Measurements from ENCODE around the gene CDK5RAP1.

Gene CDK5RAP1

DNA sequence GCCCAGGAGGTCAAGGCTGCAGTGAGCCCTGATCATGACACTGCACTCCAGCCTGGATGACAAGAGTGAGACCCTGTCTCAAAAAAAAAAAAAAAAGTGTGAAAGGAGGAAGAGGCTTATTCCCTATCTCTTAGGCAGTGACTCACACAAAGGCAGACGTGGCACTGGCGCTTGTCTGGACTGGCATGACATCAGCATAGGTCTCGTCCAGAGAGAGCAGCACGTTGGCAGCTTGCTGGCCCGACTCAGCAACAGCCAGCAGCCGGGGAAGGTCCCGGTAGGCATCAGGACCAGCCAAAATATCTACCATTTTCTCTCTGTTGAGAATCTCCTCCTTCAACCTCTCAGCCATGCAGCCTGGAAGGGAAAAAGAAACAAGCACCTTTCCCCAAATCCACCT, 14.1 kb downstream of the CDK5RAP1 start:
- H2BK120ac ChIP-seq (ENCODE audit: low read depth, low read length), result no peak overlapping the region
- WGBS (ENCODE audit: extremely low coverage, insufficient coverage, low lambda C conversion rate), result no CpG with 5 or more reads among the region's 7 CpGs
- H3K4me2 ChIP-seq (ENCODE audit: low read length), result no peak overlapping the region
- H3K56ac ChIP-seq (ENCODE audit: low read length), result no peak overlapping the region
- peaks cover 7% of the 10 kb centered on the region for H3K36me3 ChIP-seq (ENCODE audit: control insufficient read depth, insufficient read depth, low read length)
- no peak for DNase-seq
- H4K8ac ChIP-seq (ENCODE audit: low read depth, low read length), result no peak overlapping the region
- no peak overlapping the region for H3K4ac ChIP-seq (ENCODE audit: low read depth, low read length)
- H2BK15ac ChIP-seq (replicated peaks; ENCODE audit: low read depth), result no peak overlapping the region
- H3K27me3 ChIP-seq (ENCODE audit: insufficient read depth, low read length, poor library complexity), result no peaks in the 10 kb centered on the region
- H3K79me2 ChIP-seq (ENCODE audit: control insufficient read depth, insufficient read depth, low read length), result no peaks in the 10 kb centered on the region
- no peak overlapping the region for H2AK5ac ChIP-seq (ENCODE audit: low read length)
- H2BK5ac ChIP-seq (ENCODE audit: low read length), result no peak overlapping the region
- no peaks in the 10 kb centered on the region for H3K4me1 ChIP-seq (ENCODE audit: control insufficient read depth, low read depth, low read length)
- no peak overlapping the region for H3K9ac ChIP-seq (ENCODE audit: low read length)
- H3K4me3 ChIP-seq (ENCODE audit: low read length), result no peak overlapping the region
- H3K79me1 ChIP-seq (ENCODE audit: low read length), result no peaks in the 10 kb centered on the region
- H3K23ac ChIP-seq (ENCODE audit: low read length), result no peak overlapping the region
- H3K18ac ChIP-seq (ENCODE audit: low read length), result no peak overlapping the region
- H3K27ac ChIP-seq (ENCODE audit: low read depth, low read length), result no peak overlapping the region
- no peak overlapping the region for H4K5ac ChIP-seq (ENCODE audit: low read length)

DNA sequence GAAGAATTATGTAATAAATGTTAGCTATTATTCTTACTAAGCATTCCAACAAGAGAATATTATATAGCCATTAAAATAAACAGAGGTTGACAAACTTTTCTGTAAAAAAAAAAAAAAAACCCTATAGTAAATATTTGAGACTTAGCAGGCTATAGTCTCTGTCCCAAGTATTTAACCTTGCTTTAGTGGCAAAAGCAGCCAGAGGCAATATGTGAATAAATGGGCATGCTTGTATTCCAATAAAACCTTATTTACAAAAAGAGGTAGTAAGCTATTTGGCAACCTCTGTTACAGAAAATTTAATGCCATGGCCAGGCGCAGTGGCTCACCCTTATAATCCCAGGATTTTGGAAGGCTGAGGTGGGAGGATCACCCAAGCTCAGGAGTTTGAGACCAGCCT, 14.6 kb downstream of the CDK5RAP1 start:
- Histone ChIP-seq H3K4me1 (ENCODE audit: control insufficient read depth, low read depth, low read length) (no peaks in the 10 kb centered on the region), H3K27ac (ENCODE audit: low read depth, low read length) (no peak overlapping the region), H3K4me3 (ENCODE audit: low read length) (no peak overlapping the region), H2AK5ac (ENCODE audit: low read length) (no peak overlapping the region), H3K18ac (ENCODE audit: low read length) (no peak overlapping the region), H3K4me2 (ENCODE audit: low read length) (no peak overlapping the region), H4K8ac (ENCODE audit: low read depth, low read length) (no peak overlapping the region), H3K23ac (ENCODE audit: low read length) (no peak overlapping the region), H3K79me2 (ENCODE audit: control insufficient read depth, insufficient read depth, low read length) (no peaks in the 10 kb centered on the region), H3K4ac (ENCODE audit: low read depth, low read length) (no peak overlapping the region), H3K79me1 (ENCODE audit: low read length) (no peaks in the 10 kb centered on the region), H3K9ac (ENCODE audit: low read length) (no peak overlapping the region), H2BK120ac (ENCODE audit: low read depth, low read length) (no peak overlapping the region), H4K5ac (ENCODE audit: low read length) (no peak overlapping the region), H2BK5ac (ENCODE audit: low read length) (no peak overlapping the region), H3K56ac (ENCODE audit: low read length) (no peak overlapping the region), H2BK15ac (replicated peaks; ENCODE audit: low read depth) (no peak overlapping the region), H3K27me3 (ENCODE audit: insufficient read depth, low read length, poor library complexity) (no peaks in the 10 kb centered on the region), H3K36me3 (ENCODE audit: control insufficient read depth, insufficient read depth, low read length) (peaks cover 7% of the 10 kb centered on the region)
- no peak for DNase-seq
- WGBS (ENCODE audit: extremely low coverage, insufficient coverage, low lambda C conversion rate), result no CpG with 5 or more reads among the region's 1 CpG

DNA sequence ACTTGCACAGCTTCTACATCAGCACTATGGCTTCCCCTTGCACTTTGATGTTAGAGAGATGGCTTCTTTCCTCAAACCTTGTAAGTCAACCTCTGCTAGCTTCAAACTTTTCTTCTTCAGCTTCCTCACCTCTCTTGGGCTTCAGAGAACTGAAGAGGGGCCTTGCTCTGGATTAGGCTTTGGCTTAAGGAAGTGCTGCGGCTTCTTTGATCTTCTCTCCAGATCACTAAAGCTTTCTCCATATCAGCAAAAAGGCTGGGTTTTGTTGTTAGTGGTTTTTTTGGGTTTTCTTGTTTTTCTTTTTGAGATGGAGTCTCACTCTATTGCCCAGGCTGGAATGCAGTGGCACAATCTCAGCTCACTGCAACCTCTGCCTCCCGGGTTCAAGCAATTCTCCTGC, 24.0 kb downstream of the CDK5RAP1 start:
- no peak for DNase-seq
- Histone ChIP-seq H3K36me3 (ENCODE audit: control insufficient read depth, insufficient read depth, low read length) (peaks cover 5% of the 10 kb centered on the region), H4K5ac (ENCODE audit: low read length) (no peak overlapping the region), H3K56ac (ENCODE audit: low read length) (no peak overlapping the region), H3K4me1 (ENCODE audit: control insufficient read depth, low read depth, low read length) (no peaks in the 10 kb centered on the region), H3K4me2 (ENCODE audit: low read length) (no peak overlapping the region), H4K8ac (ENCODE audit: low read depth, low read length) (no peak overlapping the region), H3K18ac (ENCODE audit: low read length) (no peak overlapping the region), H3K23ac (ENCODE audit: low read length) (no peak overlapping the region), H2BK5ac (ENCODE audit: low read length) (no peak overlapping the region), H2BK15ac (replicated peaks; ENCODE audit: low read depth) (no peak overlapping the region), H3K4me3 (ENCODE audit: low read length) (no peak overlapping the region), H3K27ac (ENCODE audit: low read depth, low read length) (no peak overlapping the region), H3K4ac (ENCODE audit: low read depth, low read length) (no peak overlapping the region), H3K79me2 (ENCODE audit: control insufficient read depth, insufficient read depth, low read length) (no peaks in the 10 kb centered on the region), H2AK5ac (ENCODE audit: low read length) (no peak overlapping the region), H2BK120ac (ENCODE audit: low read depth, low read length) (no peak overlapping the region), H3K9ac (ENCODE audit: low read length) (no peak overlapping the region), H3K79me1 (ENCODE audit: low read length) (no peaks in the 10 kb centered on the region), H3K27me3 (ENCODE audit: insufficient read depth, low read length, poor library complexity) (no peaks in the 10 kb centered on the region)
- no CpG with 5 or more reads among the region's 2 CpGs for WGBS (ENCODE audit: extremely low coverage, insufficient coverage, low lambda C conversion rate)

DNA sequence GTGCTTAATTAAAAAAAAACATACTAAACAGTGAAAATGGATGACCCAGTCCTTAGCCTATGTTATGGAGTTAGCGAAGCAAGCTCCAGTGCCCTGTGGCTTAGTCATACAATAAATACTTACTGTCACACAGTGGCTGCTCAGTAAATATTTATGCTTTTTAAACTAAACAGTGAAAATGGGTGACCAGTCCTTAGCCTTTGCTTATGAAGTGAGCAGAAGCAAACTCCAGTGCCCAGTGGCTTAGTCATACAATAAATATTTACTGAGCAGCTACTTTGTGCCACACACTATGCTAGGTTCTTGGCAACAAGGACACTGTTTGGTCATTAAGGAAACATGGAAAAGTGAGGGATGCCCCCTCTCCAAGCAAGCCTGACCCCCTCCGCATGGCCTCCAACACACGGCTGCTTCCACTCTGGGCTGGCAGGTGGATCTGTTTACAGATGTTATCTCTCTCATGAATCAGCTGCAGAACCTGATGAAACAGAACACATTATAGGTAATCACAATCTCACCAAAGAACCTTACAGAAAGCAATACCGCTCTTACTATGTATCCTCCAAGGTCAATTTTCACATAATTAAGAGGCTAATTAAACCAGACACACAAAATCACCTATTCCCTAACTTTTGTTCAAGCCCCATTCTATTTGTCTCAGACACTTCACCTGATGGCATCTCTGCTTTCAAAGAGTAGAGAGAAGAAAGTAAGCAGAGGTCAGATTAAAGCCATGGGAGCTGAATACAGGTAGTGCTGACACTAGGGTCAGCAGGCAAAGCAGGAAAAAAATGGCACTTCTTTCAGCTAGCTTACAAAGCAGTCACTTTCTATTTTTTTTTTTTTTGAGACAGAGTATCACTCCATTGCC, 27.3 kb downstream of the CDK5RAP1 start:
- no peak overlapping the region for H3K23ac ChIP-seq (ENCODE audit: low read length)
- no peak for DNase-seq
- no peak overlapping the region for H4K5ac ChIP-seq (ENCODE audit: low read length)
- no peak overlapping the region for H3K9ac ChIP-seq (ENCODE audit: low read length)
- no peaks in the 10 kb centered on the region for H3K27me3 ChIP-seq (ENCODE audit: insufficient read depth, low read length, poor library complexity)
- H3K36me3 ChIP-seq (ENCODE audit: control insufficient read depth, insufficient read depth, low read length), result peaks cover 8% of the 10 kb centered on the region
- no peaks in the 10 kb centered on the region for H3K79me2 ChIP-seq (ENCODE audit: control insufficient read depth, insufficient read depth, low read length)
- H2AK5ac ChIP-seq (ENCODE audit: low read length), result no peak overlapping the region
- H2BK15ac ChIP-seq (replicated peaks; ENCODE audit: low read depth), result no peak overlapping the region
- H3K4me3 ChIP-seq (ENCODE audit: low read length), result no peak overlapping the region
- H4K8ac ChIP-seq (ENCODE audit: low read depth, low read length), result no peak overlapping the region
- H3K27ac ChIP-seq (ENCODE audit: low read depth, low read length), result no peak overlapping the region
- WGBS (ENCODE audit: extremely low coverage, insufficient coverage, low lambda C conversion rate), result no CpG with 5 or more reads among the region's 4 CpGs
- no peak overlapping the region for H2BK5ac ChIP-seq (ENCODE audit: low read length)
- no peaks in the 10 kb centered on the region for H3K4me1 ChIP-seq (ENCODE audit: control insufficient read depth, low read depth, low read length)
- H3K79me1 ChIP-seq (ENCODE audit: low read length), result no peaks in the 10 kb centered on the region
- no peak overlapping the region for H3K18ac ChIP-seq (ENCODE audit: low read length)
- H3K4ac ChIP-seq (ENCODE audit: low read depth, low read length), result no peak overlapping the region
- H2BK120ac ChIP-seq (ENCODE audit: low read depth, low read length), result no peak overlapping the region
- H3K4me2 ChIP-seq (ENCODE audit: low read length), result no peak overlapping the region
- no peak overlapping the region for H3K56ac ChIP-seq (ENCODE audit: low read length)

DNA sequence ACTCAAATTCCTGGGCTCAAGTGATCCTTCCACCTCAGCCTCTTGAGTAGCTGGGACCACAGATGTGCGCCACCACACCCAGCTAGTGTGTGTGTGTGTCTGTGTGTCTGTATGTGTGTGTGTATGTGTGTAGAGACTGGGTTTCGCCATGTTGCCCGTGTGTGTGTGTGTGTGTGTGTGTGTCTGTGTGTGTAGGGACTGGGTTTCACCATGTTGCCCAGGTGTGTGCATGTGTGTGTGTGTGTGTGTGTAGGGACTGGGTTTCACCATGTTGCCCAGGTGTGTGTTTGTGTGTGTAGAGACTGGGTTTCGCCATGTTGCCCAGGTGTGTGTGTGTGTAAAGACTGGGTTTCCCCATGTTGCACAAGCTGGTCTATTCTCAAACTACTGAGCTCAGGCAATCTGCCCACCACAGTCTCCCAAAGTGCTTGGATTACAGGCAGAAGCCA, 28.3 kb downstream of the CDK5RAP1 start:
- no peak overlapping the region for H3K4me2 ChIP-seq (ENCODE audit: low read length)
- H3K23ac ChIP-seq (ENCODE audit: low read length), result no peak overlapping the region
- H3K4me3 ChIP-seq (ENCODE audit: low read length), result no peak overlapping the region
- H3K56ac ChIP-seq (ENCODE audit: low read length), result no peak overlapping the region
- no peak overlapping the region for H2BK5ac ChIP-seq (ENCODE audit: low read length)
- no peaks in the 10 kb centered on the region for H3K79me1 ChIP-seq (ENCODE audit: low read length)
- H3K4me1 ChIP-seq (ENCODE audit: control insufficient read depth, low read depth, low read length), result no peaks in the 10 kb centered on the region
- H3K36me3 ChIP-seq (ENCODE audit: control insufficient read depth, insufficient read depth, low read length), result peaks cover 7% of the 10 kb centered on the region
- H4K8ac ChIP-seq (ENCODE audit: low read depth, low read length), result no peak overlapping the region
- H3K4ac ChIP-seq (ENCODE audit: low read depth, low read length), result no peak overlapping the region
- no peak overlapping the region for H3K9ac ChIP-seq (ENCODE audit: low read length)
- H2BK15ac ChIP-seq (replicated peaks; ENCODE audit: low read depth), result no peak overlapping the region
- no peak overlapping the region for H3K27ac ChIP-seq (ENCODE audit: low read depth, low read length)
- no peaks in the 10 kb centered on the region for H3K79me2 ChIP-seq (ENCODE audit: control insufficient read depth, insufficient read depth, low read length)
- no peak overlapping the region for H3K18ac ChIP-seq (ENCODE audit: low read length)
- no peak overlapping the region for H2AK5ac ChIP-seq (ENCODE audit: low read length)
- no peak overlapping the region for H2BK120ac ChIP-seq (ENCODE audit: low read depth, low read length)
- no peak for DNase-seq
- H3K27me3 ChIP-seq (ENCODE audit: insufficient read depth, low read length, poor library complexity), result no peaks in the 10 kb centered on the region
- H4K5ac ChIP-seq (ENCODE audit: low read length), result no peak overlapping the region
- WGBS (ENCODE audit: extremely low coverage, insufficient coverage, low lambda C conversion rate), result no CpG with 5 or more reads among the region's 4 CpGs

DNA sequence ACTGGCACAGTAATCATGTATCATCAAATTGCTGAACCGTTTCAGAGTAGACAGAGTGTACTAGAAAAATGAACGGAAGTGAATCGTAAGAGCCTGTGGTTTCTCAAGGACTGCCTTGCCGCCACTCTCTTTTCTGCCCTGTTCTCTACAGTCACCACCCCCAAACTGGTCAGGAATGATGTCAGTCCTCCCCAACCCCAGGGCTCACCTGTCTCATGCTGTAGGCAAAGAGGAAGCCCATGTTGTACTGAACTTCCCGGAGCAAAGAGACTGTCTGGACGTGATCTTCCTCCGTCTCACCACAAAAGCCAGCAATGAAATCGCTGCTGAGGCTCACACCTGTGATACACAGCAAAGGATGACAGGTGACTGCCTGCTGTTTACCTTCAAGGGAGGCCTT, 31.0 kb downstream of the CDK5RAP1 start:
- Histone ChIP-seq H3K9ac (ENCODE audit: low read length) (no peak overlapping the region), H3K79me1 (ENCODE audit: low read length) (no peaks in the 10 kb centered on the region), H3K27ac (ENCODE audit: low read depth, low read length) (no peak overlapping the region), H3K4me2 (ENCODE audit: low read length) (no peak overlapping the region), H4K5ac (ENCODE audit: low read length) (no peak overlapping the region), H2BK120ac (ENCODE audit: low read depth, low read length) (no peak overlapping the region), H2AK5ac (ENCODE audit: low read length) (no peak overlapping the region), H3K4me3 (ENCODE audit: low read length) (no peak overlapping the region), H3K4ac (ENCODE audit: low read depth, low read length) (no peak overlapping the region), H3K18ac (ENCODE audit: low read length) (no peak overlapping the region), H2BK15ac (replicated peaks; ENCODE audit: low read depth) (no peak overlapping the region), H2BK5ac (ENCODE audit: low read length) (no peak overlapping the region), H3K36me3 (ENCODE audit: control insufficient read depth, insufficient read depth, low read length) (peaks cover 13% of the 10 kb centered on the region), H3K27me3 (ENCODE audit: insufficient read depth, low read length, poor library complexity) (no peaks in the 10 kb centered on the region), H3K79me2 (ENCODE audit: control insufficient read depth, insufficient read depth, low read length) (no peaks in the 10 kb centered on the region), H3K4me1 (ENCODE audit: control insufficient read depth, low read depth, low read length) (no peaks in the 10 kb centered on the region), H4K8ac (ENCODE audit: low read depth, low read length) (no peak overlapping the region), H3K23ac (ENCODE audit: low read length) (no peak overlapping the region), H3K56ac (ENCODE audit: low read length) (no peak overlapping the region)
- no peak for DNase-seq
- no CpG with 5 or more reads among the region's 8 CpGs for WGBS (ENCODE audit: extremely low coverage, insufficient coverage, low lambda C conversion rate)

Measured in mesendoderm (in vitro differentiated cells).